ENCODE results near the gene TMEM40. TPM values are rescaled to one million over a fixed set of nuclear protein-coding genes. Genes with fewer than 3 reads are reported as not detected.

TMEM40 gene
- polyA plus RNA-seq, 1 of the 3 experiments (the other 2 are of a cell fraction): 0.05 TPM

DNA sequence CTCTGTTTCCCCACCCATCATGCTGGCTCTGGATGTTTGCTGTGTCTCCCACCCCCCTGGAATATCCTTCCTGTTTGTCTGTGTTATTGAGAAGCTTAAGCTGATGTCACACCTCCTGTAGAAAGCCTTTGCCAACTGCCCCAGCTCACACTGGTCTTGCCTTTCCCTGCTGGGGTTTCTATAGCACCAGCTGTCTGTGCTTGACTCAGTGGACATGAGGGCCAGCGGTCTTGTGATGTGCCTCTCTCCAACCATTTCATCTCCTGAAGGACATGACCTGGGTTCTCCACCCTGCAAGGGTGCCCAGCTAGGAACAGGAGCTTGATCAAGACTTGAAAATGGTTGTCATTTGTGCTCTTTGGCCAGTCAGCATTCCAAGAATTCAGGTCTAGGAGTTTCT, 14.7 kb downstream of the TMEM40 start:
- Histone ChIP-seq H3K9me2 (no peaks in the 10 kb centered on the region), H3F3A (replicated peaks; ENCODE audit: insufficient read depth) (peaks cover 2% of the 10 kb centered on the region), H4K20me1 (ENCODE audit: insufficient read depth) (no peaks in the 10 kb centered on the region), H3K4me1 (ENCODE audit: control insufficient read depth in 1 of 2, insufficient read depth in 2 of 2, low read depth in 1 of 2, low read length in 1 of 2) (no peaks in the 10 kb centered on the region; a peak in 1 of 4 replicates), H3K27me3 (ENCODE audit: insufficient read depth) (no peaks in the 10 kb centered on the region), H3K79me2 (ENCODE audit: insufficient read depth) (no peaks in the 10 kb centered on the region), H3K4me3 (ENCODE audit: low read depth in 2 of 2, low read length in 1 of 2) (no peak overlapping the region), H3K4me2 (no peak overlapping the region), H3K9ac (no peak overlapping the region), H3K27ac (ENCODE audit: low read depth in 2 of 2, low read length in 1 of 2) (no peak overlapping the region), H2AFZ (ENCODE audit: low read depth) (no peak overlapping the region), H3K36me3 (replicated peaks in 1 of 2; ENCODE audit: control insufficient read depth in 1 of 2, insufficient read depth in 2 of 2, low read length in 1 of 2) (no peaks in the 10 kb centered on the region), H3K9me3 (no peaks in the 10 kb centered on the region)
- CTCF ChIA-PET: interaction anchor here (1.0 to 1.5 kb wide), 3 partner anchors 24 to 97 kb away, joined by 3 to 6 read pairs (median 3); partner anchors contain the start of gene RPL32
- 63% methylated on average over 1 of the region's 1 CpG for WGBS (ENCODE audit: low lambda C conversion rate)
- no peak for DNase-seq
- POLR2A ChIA-PET: no interaction called here
- TF ChIP-seq GABPA (IDR thresholded peaks at IDR 0.05; ENCODE audit: low read depth) (no peak), POLR2AphosphoS5 (IDR thresholded peaks at IDR 0.05; ENCODE audit: low read depth, low read length) (no peak), EZH2phosphoT487 (IDR thresholded peaks at IDR 0.05; ENCODE audit: borderline replicate concordance, low read depth) (no peak), SMC3 (IDR thresholded peaks at IDR 0.05; ENCODE audit: low read depth, low read length) (no peak), MXI1 (IDR thresholded peaks at IDR 0.05; ENCODE audit: low read depth, low read length) (no peak), FOXJ3 (CRISPR knock-in tag; IDR thresholded peaks at IDR 0.05) (no peak), MEF2A (IDR thresholded peaks at IDR 0.05; ENCODE audit: borderline replicate concordance, low read depth) (no peak), CHD2 (IDR thresholded peaks at IDR 0.05; ENCODE audit: low read length, partially characterized antibody) (no peak), RFX5 (IDR thresholded peaks at IDR 0.05; ENCODE audit: low read length) (no peak), FOSL2 (IDR thresholded peaks at IDR 0.05; ENCODE audit: borderline replicate concordance, low read depth) (no peak), ELF1 (IDR thresholded peaks at IDR 0.05) (no peak), RXRA (IDR thresholded peaks at IDR 0.05; ENCODE audit: borderline replicate concordance, low read depth) (no peak), NFIC (IDR thresholded peaks at IDR 0.05; ENCODE audit: borderline replicate concordance) (no peak), ZBTB33 (IDR thresholded peaks at IDR 0.05; ENCODE audit: borderline replicate concordance, low read depth) (no peak)
- TF ChIP-seq, protein P1, sequence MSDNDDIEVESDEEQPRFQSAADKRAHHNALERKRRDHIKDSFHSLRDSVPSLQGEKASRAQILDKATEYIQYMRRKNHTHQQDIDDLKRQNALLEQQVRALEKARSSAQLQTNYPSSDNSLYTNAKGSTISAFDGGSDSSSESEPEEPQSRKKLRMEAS (IDR thresholded peaks at IDR 0.05; ENCODE audit: low read depth): no peak
- TF ChIP-seq, protein P2, sequence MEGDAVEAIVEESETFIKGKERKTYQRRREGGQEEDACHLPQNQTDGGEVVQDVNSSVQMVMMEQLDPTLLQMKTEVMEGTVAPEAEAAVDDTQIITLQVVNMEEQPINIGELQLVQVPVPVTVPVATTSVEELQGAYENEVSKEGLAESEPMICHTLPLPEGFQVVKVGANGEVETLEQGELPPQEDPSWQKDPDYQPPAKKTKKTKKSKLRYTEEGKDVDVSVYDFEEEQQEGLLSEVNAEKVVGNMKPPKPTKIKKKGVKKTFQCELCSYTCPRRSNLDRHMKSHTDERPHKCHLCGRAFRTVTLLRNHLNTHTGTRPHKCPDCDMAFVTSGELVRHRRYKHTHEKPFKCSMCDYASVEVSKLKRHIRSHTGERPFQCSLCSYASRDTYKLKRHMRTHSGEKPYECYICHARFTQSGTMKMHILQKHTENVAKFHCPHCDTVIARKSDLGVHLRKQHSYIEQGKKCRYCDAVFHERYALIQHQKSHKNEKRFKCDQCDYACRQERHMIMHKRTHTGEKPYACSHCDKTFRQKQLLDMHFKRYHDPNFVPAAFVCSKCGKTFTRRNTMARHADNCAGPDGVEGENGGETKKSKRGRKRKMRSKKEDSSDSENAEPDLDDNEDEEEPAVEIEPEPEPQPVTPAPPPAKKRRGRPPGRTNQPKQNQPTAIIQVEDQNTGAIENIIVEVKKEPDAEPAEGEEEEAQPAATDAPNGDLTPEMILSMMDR (IDR thresholded peaks at IDR 0.05): no peak

All from SK-N-SH (cell line).